HEK293 (cell line): ENCODE results near the gene RGS8.

ENCODE experiments used
- CTCF ChIA-PET: fragments of 350-600 bp; formaldehyde crosslinking; extraction: SDS; loops from one replicate; lab custom pipeline; 2021; ENCODE audit warnings: antibody characterized with exemption; lab: Yijun Ruan, JAX
- POLR2A ChIA-PET: fragments of 300-600 bp; formaldehyde crosslinking; extraction: SDS; loops from one replicate; lab custom pipeline; 2020; ENCODE audit warnings: antibody characterized with exemption, inconsistent platforms; lab: Yijun Ruan, JAX
- H3K27ac ChIP-seq: fragments of 200-500 bp; sonication (Bioruptor generic); 2 replicates; pipeline ENCODE4 v1.5.1; 2014; ENCODE audit warnings: low read depth, low read length, control low read depth, inconsistent platforms; ENCODE audit errors: extremely low read depth
- H3K36me3 ChIP-seq, 2 experiments: fragments of 200-500 bp in 1 of 2; sonication (Bioruptor generic) in 1 of 2; 1 replicate in 1 of 2; 2 replicates in 1 of 2; pipeline ENCODE4 v1.5.1; 2014 to 2017; ENCODE audit warnings: inconsistent platforms in 2 of 2, low read length in 2 of 2; ENCODE audit not compliant: control insufficient read depth in 2 of 2, insufficient read depth in 1 of 2
- H3K4me1 ChIP-seq: fragments of 200-500 bp; sonication (Bioruptor generic); 2 replicates; pipeline ENCODE4 v1.5.1; 2014; ENCODE audit warnings: mild to moderate bottlenecking, low read length, inconsistent platforms; ENCODE audit not compliant: control insufficient read depth, insufficient read depth
- H3K4me3 ChIP-seq: 2 replicates; pipeline ENCODE4 v1.5.1; 2011; ENCODE audit warnings: low read depth, mild to moderate bottlenecking, control low read depth, low read length, moderate library complexity
- H3K9me3 ChIP-seq: fragments of 200-500 bp; sonication (Bioruptor generic); 2 replicates; pipeline ENCODE4 v1.5.1; 2014; ENCODE audit warnings: low read depth, low read length, inconsistent platforms; ENCODE audit not compliant: control insufficient read depth, insufficient read depth
- HOXA7 ChIP-seq: sonication (generic); formaldehyde crosslinking; IDR thresholded peaks from 2 replicates; pipeline ENCODE4 v1.8.1; 2022; ENCODE audit warnings: missing genetic modification reagents, borderline replicate concordance
- PRDM10 ChIP-seq: fragments of 450-650 bp; formaldehyde crosslinking; IDR thresholded peaks from 2 replicates; pipeline ENCODE4 v1.5.1; 2016; ENCODE audit warnings: missing biosample characterization, missing genetic modification characterization
- REPIN1 ChIP-seq: fragments of 450-650 bp; formaldehyde crosslinking; IDR thresholded peaks from 2 replicates; pipeline ENCODE4 v1.5.1; 2017; ENCODE audit warnings: missing biosample characterization, missing genetic modification characterization, low read depth
- REST ChIP-seq: fragments of 450-650 bp; formaldehyde crosslinking; IDR thresholded peaks from 2 replicates; pipeline ENCODE4 v1.5.1; 2016; ENCODE audit warnings: missing biosample characterization, missing genetic modification characterization
- TRIM28 ChIP-seq: IDR thresholded peaks from 2 replicates; pipeline ENCODE4 v1.6.1; 2011; ENCODE audit warnings: low read length, control low read depth, borderline replicate concordance
- ZBTB1 ChIP-seq: fragments of 450-650 bp; formaldehyde crosslinking; IDR thresholded peaks from 2 replicates; pipeline ENCODE4 v1.5.1; 2016; ENCODE audit warnings: missing biosample characterization, missing genetic modification characterization
- ZBTB17 ChIP-seq: fragments of 450-650 bp; formaldehyde crosslinking; IDR thresholded peaks from 2 replicates; pipeline ENCODE4 v1.5.1; 2016; ENCODE audit warnings: missing biosample characterization, missing genetic modification characterization
- ZBTB6 ChIP-seq: fragments of 450-650 bp; formaldehyde crosslinking; IDR thresholded peaks from 2 replicates; pipeline ENCODE4 v1.5.1; 2017; ENCODE audit warnings: missing biosample characterization, missing genetic modification characterization
- ZBTB8A ChIP-seq: fragments of 450-650 bp; formaldehyde crosslinking; IDR thresholded peaks from 2 replicates; pipeline ENCODE4 v1.5.1; 2016; ENCODE audit warnings: missing biosample characterization, missing genetic modification characterization
- ZFP3 ChIP-seq: fragments of 450-650 bp; formaldehyde crosslinking; IDR thresholded peaks from 2 replicates; pipeline ENCODE4 v1.5.1; 2016; ENCODE audit warnings: low read depth, missing biosample characterization, missing genetic modification characterization
- ZNF132 ChIP-seq: fragments of 450-650 bp; formaldehyde crosslinking; IDR thresholded peaks from 2 replicates; pipeline ENCODE4 v1.5.1; 2017; ENCODE audit warnings: missing biosample characterization, missing genetic modification characterization, borderline replicate concordance
- ZNF148 ChIP-seq: fragments of 450-650 bp; formaldehyde crosslinking; IDR thresholded peaks from 2 replicates; pipeline ENCODE4 v1.5.0; 2017; ENCODE audit warnings: missing biosample characterization, missing genetic modification characterization, borderline replicate concordance
- ZNF155 ChIP-seq: fragments of 450-650 bp; formaldehyde crosslinking; IDR thresholded peaks from 2 replicates; pipeline ENCODE4 v1.5.1; 2016; ENCODE audit warnings: missing biosample characterization, missing genetic modification characterization
- ZNF23 ChIP-seq: fragments of 450-650 bp; formaldehyde crosslinking; IDR thresholded peaks from 2 replicates; pipeline ENCODE4 v1.5.1; 2016; ENCODE audit warnings: missing biosample characterization, missing genetic modification characterization, borderline replicate concordance
- ZNF239 ChIP-seq: fragments of 450-650 bp; formaldehyde crosslinking; IDR thresholded peaks from 2 replicates; pipeline ENCODE4 v1.5.1; 2016; ENCODE audit warnings: missing biosample characterization, missing genetic modification characterization
- ZNF404 ChIP-seq: fragments of 450-650 bp; formaldehyde crosslinking; IDR thresholded peaks from 2 replicates; pipeline ENCODE4 v1.5.1; 2017; ENCODE audit warnings: missing biosample characterization, missing genetic modification characterization
- ZNF416 ChIP-seq: fragments of 450-650 bp; formaldehyde crosslinking; IDR thresholded peaks from 2 replicates; pipeline ENCODE4 v1.5.1; 2016; ENCODE audit warnings: missing biosample characterization, missing genetic modification characterization
- ZNF423 ChIP-seq: fragments of 450-650 bp; formaldehyde crosslinking; IDR thresholded peaks from 2 replicates; pipeline ENCODE4 v1.5.1; 2016; ENCODE audit warnings: missing biosample characterization, missing genetic modification characterization
- ZNF513 ChIP-seq: fragments of 450-650 bp; IDR thresholded peaks from 2 replicates; pipeline ENCODE4 v1.5.1; 2018; ENCODE audit warnings: missing biosample characterization, missing genetic modification characterization
- ZXDB ChIP-seq: fragments of 450-650 bp; formaldehyde crosslinking; IDR thresholded peaks from 2 replicates; pipeline ENCODE4 v1.5.1; 2016; ENCODE audit warnings: missing biosample characterization, missing genetic modification characterization

Gene RGS8

GRCh38 chr1:182644886-182645285 lies 39.5 kb downstream of the RGS8 start:
- Histone ChIP-seq H3K36me3 (no peaks in the 10 kb centered on the region), H3K27ac (no peak overlapping the region), H3K9me3 (no peaks in the 10 kb centered on the region), H3K4me3 (no peak overlapping the region), H3K4me1 (no peaks in the 10 kb centered on the region)
- ChIA-PET POLR2A (no interaction called here), CTCF (interaction anchor here (0.6 to 1.4 kb wide), 3 partner anchors 9 to 138 kb away, joined by 3 read pairs; no protein-coding TSS in a partner anchor)
- TF ChIP-seq ZNF132 (tag by site-specific recombination) (no peak), ZBTB6 (tag by site-specific recombination) (0 out of 2 replicates have a peak, but pooled peaks have one; percentile 13), PRDM10 (tag by site-specific recombination) (peak; percentile 84), ZBTB17 (tag by site-specific recombination) (0 out of 2 replicates have a peak, but pooled peaks have one; percentile 28)

- Histone ChIP-seq H3K4me3 (no peak overlapping the region), H3K4me1 (no peaks in the 10 kb centered on the region), H3K27ac (no peak overlapping the region), H3K9me3 (no peaks in the 10 kb centered on the region), H3K36me3 (no peaks in the 10 kb centered on the region)
- POLR2A ChIA-PET: no interaction called here
- CTCF ChIA-PET: interaction anchor here (1.2 to 1.4 kb wide), 2 partner anchors 10 to 139 kb away, joined by 3 read pairs; no protein-coding TSS in a partner anchor
- TF ChIP-seq ZBTB8A (peak; percentile 30; the same call in 1 of the 2 replicates), TRIM28 (0 out of 2 replicates have a peak, but pooled peaks have one; percentile 23), REPIN1 (tag by site-specific recombination) (no peak), ZNF416 (peak; percentile 29; the same call in 1 of the 2 replicates)
These were observed 40.7 kb downstream of the RGS8 start for GRCh38 chr1:182643699-182644098.

- Histone ChIP-seq H3K9me3 (no peaks in the 10 kb centered on the region), H3K4me3 (no peak overlapping the region), H3K4me1 (no peaks in the 10 kb centered on the region), H3K27ac (no peak overlapping the region), H3K36me3 (no peaks in the 10 kb centered on the region)
- ChIA-PET POLR2A (no interaction called here), CTCF (no interaction called here)
- no peak for TF ChIP-seq ZNF513 (tag by site-specific recombination)
- TF ChIP-seq ZNF148 (tag by site-specific recombination): no peak
- no peak for TF ChIP-seq ZNF23 (tag by site-specific recombination)
- no peak for TF ChIP-seq ZNF423 (tag by site-specific recombination)
- no peak for TF ChIP-seq ZXDB (tag by site-specific recombination)
- TF ChIP-seq ZBTB1: no peak
- TF ChIP-seq ZFP3 (tag by site-specific recombination): no peak
- TF ChIP-seq ZNF404: no peak
- TF ChIP-seq HOXA7 (CRISPR knock-in tag): no peak
- no peak for TF ChIP-seq ZNF155
- TF ChIP-seq ZNF239 (tag by site-specific recombination): no peak
- TF ChIP-seq REST (tag by site-specific recombination): no peak
These were observed 41.9 kb downstream of the RGS8 start for GRCh38 chr1:182642461-182642860.
